Neural cell (in vitro differentiated cells): ENCODE results near the gene PIAS1. TPM values are rescaled to one million over a fixed set of nuclear protein-coding genes. Genes with fewer than 3 reads are reported as not detected.

Experiments used
- H2AFZ ChIP-seq: fragments of 200-600, 300-800 bp; sonication (generic), shearing (Covaris generic); 2 replicates; pipeline ENCODE4 v1.6.0; 2014; ENCODE audit warnings: low read depth, mild to moderate bottlenecking, antibody characterized with exemption, low read length, moderate library complexity
- H3F3A ChIP-seq: fragments of 200-600 bp; shearing (Covaris generic); 2 replicates; pipeline ENCODE4 v1.6.1; 2016; ENCODE audit warnings: mild to moderate bottlenecking, moderate library complexity, mixed read lengths, antibody characterized with exemption, low read length; ENCODE audit not compliant: insufficient read depth, poor library complexity, severe bottlenecking
- H3K27ac ChIP-seq: fragments of 200-600, 300-800 bp; sonication (generic), shearing (Covaris generic); 2 replicates; pipeline ENCODE4 v1.5.1; 2014; ENCODE audit warnings: mild to moderate bottlenecking, low read length, moderate library complexity
- H3K27me3 ChIP-seq: fragments of 300-800, 200-600 bp; sonication (generic), shearing (Covaris generic); 2 replicates; pipeline ENCODE4 v1.6.0; 2014; ENCODE audit warnings: mild to moderate bottlenecking, low read depth, low read length, moderate library complexity; ENCODE audit not compliant: insufficient read depth
- H3K36me3 ChIP-seq: fragments of 300-800, 200-600 bp; sonication (generic), shearing (Covaris generic); 2 replicates; pipeline ENCODE4 v1.5.1; 2014; ENCODE audit warnings: mild to moderate bottlenecking, antibody characterized with exemption, low read length, moderate library complexity; ENCODE audit not compliant: insufficient read depth
- H3K4me2 ChIP-seq: fragments of 300-800, 200-600 bp; sonication (generic), shearing (Covaris generic); 2 replicates; pipeline ENCODE4 v1.6.0; 2014; ENCODE audit warnings: mild to moderate bottlenecking, low read length
- H3K4me3 ChIP-seq: fragments of 300-800, 200-600 bp; sonication (generic), shearing (Covaris generic); 2 replicates; pipeline ENCODE4 v1.5.1; 2014; ENCODE audit warnings: mild to moderate bottlenecking, low read length, moderate library complexity
- H3K79me2 ChIP-seq: fragments of 200-600 bp; shearing (Covaris generic); replicated peaks from 2 replicates; pipeline ENCODE4 v1.6.0; 2014; ENCODE audit warnings: mild to moderate bottlenecking, low read length, moderate library complexity; ENCODE audit not compliant: insufficient read depth
- H3K9ac ChIP-seq: fragments of 300-800, 200-600 bp; sonication (generic), shearing (Covaris generic); 2 replicates; pipeline ENCODE4 v1.6.1; 2016; ENCODE audit warnings: mild to moderate bottlenecking, low read length, mixed read lengths
- H3K9me2 ChIP-seq: fragments of 200-600 bp; shearing (Covaris generic); 2 replicates; pipeline ENCODE4 v1.6.1; 2016; ENCODE audit warnings: mild to moderate bottlenecking, low read length, mixed read lengths; ENCODE audit not compliant: insufficient read depth
- H3K9me3 ChIP-seq: fragments of 200-600, 300-800 bp; sonication (generic), shearing (Covaris generic); 2 replicates; pipeline ENCODE4 v1.6.1; 2016; ENCODE audit warnings: mild to moderate bottlenecking, mixed run types, low read length, moderate library complexity, mixed read lengths
- H4K20me1 ChIP-seq: fragments of 200-600 bp; shearing (Covaris generic); 2 replicates; pipeline ENCODE4 v1.6.1; 2016; ENCODE audit warnings: mild to moderate bottlenecking, mixed run types; ENCODE audit not compliant: insufficient read depth
- CTCF ChIP-seq: fragments of 450-650 bp; IDR thresholded peaks from 2 replicates; pipeline ENCODE4 v1.5.1; 2014; ENCODE audit warnings: antibody characterized with exemption, mild to moderate bottlenecking, moderate library complexity; ENCODE audit not compliant: poor library complexity, severe bottlenecking
- EP300 ChIP-seq: fragments of 450-650 bp; conservative IDR thresholded peaks from 2 replicates; pipeline ENCODE4 v1.6.1; 2014; ENCODE audit warnings: antibody characterized with exemption, mild to moderate bottlenecking, moderate library complexity; ENCODE audit not compliant: poor library complexity, severe bottlenecking
- EZH2 ChIP-seq: fragments of 200-600, 300-800 bp; shearing (Covaris generic), sonication (generic); IDR thresholded peaks from 2 replicates; pipeline ENCODE4 v1.6.1; 2014; ENCODE audit warnings: antibody characterized with exemption, low read length, borderline replicate concordance, mild to moderate bottlenecking; ENCODE audit not compliant: insufficient read depth, poor library complexity, severe bottlenecking
- MXI1 ChIP-seq: fragments of 450-650 bp; conservative IDR thresholded peaks from 2 replicates; pipeline ENCODE4 v1.6.1; 2014; ENCODE audit warnings: antibody characterized with exemption, mild to moderate bottlenecking; ENCODE audit not compliant: poor library complexity, severe bottlenecking
- POLR2AphosphoS5 ChIP-seq: IDR thresholded peaks from 2 replicates; pipeline ENCODE4 v1.6.1; 2012
- RAD21 ChIP-seq: fragments of 450-650 bp; conservative IDR thresholded peaks from 2 replicates; pipeline ENCODE4 v1.6.1; 2014; ENCODE audit warnings: antibody characterized with exemption, mild to moderate bottlenecking, moderate library complexity
- REST ChIP-seq: IDR thresholded peaks from 2 replicates; pipeline ENCODE4 v1.6.1; 2012; ENCODE audit warnings: borderline replicate concordance
- SMC3 ChIP-seq: fragments of 450-650 bp; conservative IDR thresholded peaks from 2 replicates; pipeline ENCODE4 v1.6.1; 2014; ENCODE audit warnings: antibody characterized with exemption, mild to moderate bottlenecking, moderate library complexity; ENCODE audit not compliant: poor library complexity
- TAF1 ChIP-seq: IDR thresholded peaks from 2 replicates; pipeline ENCODE4 v1.6.1; 2012; ENCODE audit warnings: low read depth
- polyA plus RNA-seq: library from polyadenylated mRNA; depleted of rRNA; stranded (reverse); fragments of >200 nt; gene quantifications from 2 replicates; pipeline ENCODE4 v1.2.3, GENCODE V29; 2014

PIAS1 gene
- polyA plus RNA-seq, 1 donor from 2014 or later = 14.3 TPM

GRCh38 chr15:68187559-68187958, 133.4 kb downstream of the PIAS1 start:
- Histone ChIP-seq H3K79me2 (no peaks in the 10 kb centered on the region), H3F3A (no peaks in the 10 kb centered on the region), H3K4me2 (no peak overlapping the region), H4K20me1 (no peaks in the 10 kb centered on the region), H3K9me2 (no peaks in the 10 kb centered on the region), H2AFZ (no peak overlapping the region), H3K27me3 (no peaks in the 10 kb centered on the region), H3K27ac (no peak overlapping the region), H3K9me3 (no peaks in the 10 kb centered on the region), H3K36me3 (peaks cover 7% of the 10 kb centered on the region), H3K9ac (no peak overlapping the region), H3K4me3 (no peak overlapping the region)
- TF ChIP-seq EZH2 (no peak), EP300 (no peak), REST (no peak), MXI1 (no peak), CTCF (no peak), TAF1 (no peak)

GRCh38 chr15:68188647-68189046, 134.5 kb downstream of the PIAS1 start:
- Histone ChIP-seq H3K4me2 (no peak overlapping the region), H3F3A (no peaks in the 10 kb centered on the region), H3K9me2 (no peaks in the 10 kb centered on the region), H4K20me1 (no peaks in the 10 kb centered on the region), H3K9ac (no peak overlapping the region), H3K27me3 (no peaks in the 10 kb centered on the region), H3K79me2 (no peaks in the 10 kb centered on the region), H3K36me3 (peaks cover 7% of the 10 kb centered on the region), H2AFZ (no peak overlapping the region), H3K4me3 (no peak overlapping the region), H3K27ac (no peak overlapping the region), H3K9me3 (no peaks in the 10 kb centered on the region)
- TF ChIP-seq REST = no peak
- TF ChIP-seq RAD21 = no peak
- no peak for TF ChIP-seq TAF1
- TF ChIP-seq EP300 = no peak
- no peak for TF ChIP-seq CTCF
- TF ChIP-seq MXI1 = no peak
- no peak for TF ChIP-seq SMC3
- no peak for TF ChIP-seq POLR2AphosphoS5
- TF ChIP-seq EZH2 = no peak
